Endometrium (tissue), 2 donors: ENCODE measurements around the gene SENP8.

ENCODE experiments used
- FAIRE-seq: peaks from 2 replicates; lab custom pipeline; 2012; peaks lifted over from hg19 to GRCh38; lab: Jason Lieb, UNC
- donor health status: control.
- donor health status: control.

SENP8 gene

GRCh38 chr15:72113347-72114031, 4.7 kb upstream of the SENP8 start:
- FAIRE-seq: no peak

- no peak for FAIRE-seq
These were observed 1.3 kb upstream of the SENP8 start for GRCh38 chr15:72116731-72117485.

- no peak for FAIRE-seq
These were observed 652 bp upstream of the SENP8 start for GRCh38 chr15:72117486-72118016.

DNA sequence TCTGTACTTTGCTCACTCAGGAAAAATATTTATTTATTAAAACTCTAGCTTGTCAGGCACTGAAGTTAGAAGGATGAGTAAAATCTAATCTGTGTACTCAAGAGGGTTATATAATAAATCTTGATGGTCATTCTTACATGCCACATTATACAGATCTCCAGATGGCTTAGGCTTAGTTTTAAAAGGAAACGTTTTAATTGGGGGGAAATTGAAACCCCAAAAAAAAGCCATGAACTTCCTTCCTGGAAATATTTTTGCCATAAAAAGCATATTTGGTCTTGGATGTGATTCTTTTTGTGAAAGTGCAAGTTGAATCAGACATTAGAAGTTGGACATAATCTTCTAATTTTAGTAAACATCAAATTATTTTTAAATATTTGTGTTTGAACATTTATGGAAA, 6.0 kb downstream of the SENP8 start:
- FAIRE-seq: no peak

DNA sequence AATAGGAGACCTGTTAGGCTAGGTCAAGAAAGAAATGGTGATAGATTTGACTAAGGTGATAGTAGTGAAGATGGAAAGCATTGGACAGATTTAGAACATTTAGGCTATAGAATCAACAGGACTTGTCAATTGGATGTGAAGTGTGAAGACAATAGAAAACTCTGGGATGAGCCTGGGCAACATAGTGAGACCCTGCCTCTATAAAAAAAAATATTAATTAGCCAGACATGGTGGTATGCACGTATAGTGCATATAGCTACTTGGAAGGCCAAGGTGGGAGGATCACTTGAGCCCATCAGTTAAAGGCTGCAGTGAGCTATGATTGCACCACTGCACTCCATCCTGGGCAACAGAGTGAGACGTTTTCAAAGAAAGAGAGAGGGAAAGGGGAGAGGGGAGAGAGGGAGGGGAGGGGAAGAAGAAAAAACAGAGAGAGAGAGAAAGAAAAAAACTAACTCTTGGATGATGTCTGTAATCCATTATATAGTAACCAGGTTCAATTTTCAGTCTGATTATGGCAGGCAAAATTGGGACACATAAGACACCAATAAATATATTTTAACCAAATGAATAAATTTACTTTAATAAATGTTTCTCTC, 9.6 kb downstream of the SENP8 start:
- no peak for FAIRE-seq

DNA sequence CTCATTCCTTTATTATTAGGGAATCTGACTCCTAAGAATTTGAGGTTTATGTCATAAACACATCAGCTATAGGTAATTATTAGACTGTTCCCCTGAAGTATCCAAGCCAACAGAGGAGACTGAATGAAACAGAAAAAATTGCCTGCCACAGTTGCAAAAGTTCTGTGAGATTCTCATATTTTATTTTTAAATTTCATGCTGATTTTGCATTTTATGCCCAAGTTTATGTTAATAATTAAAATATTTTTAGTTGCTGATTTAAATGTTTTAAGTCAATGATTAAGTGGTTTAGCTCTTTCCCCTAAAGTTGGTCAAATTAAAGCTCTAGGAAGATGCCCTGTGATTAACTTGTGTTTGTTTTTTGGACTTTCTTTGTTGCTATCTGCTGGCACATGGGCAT, 10.2 kb downstream of the SENP8 start:
- no peak for FAIRE-seq

- FAIRE-seq: peak; percentile 26
These were observed 12.1 kb downstream of the SENP8 start for GRCh38 chr15:72130272-72130671.

- no peak for FAIRE-seq
These were observed 13.7 kb downstream of the SENP8 start for GRCh38 chr15:72131922-72132321.

DNA sequence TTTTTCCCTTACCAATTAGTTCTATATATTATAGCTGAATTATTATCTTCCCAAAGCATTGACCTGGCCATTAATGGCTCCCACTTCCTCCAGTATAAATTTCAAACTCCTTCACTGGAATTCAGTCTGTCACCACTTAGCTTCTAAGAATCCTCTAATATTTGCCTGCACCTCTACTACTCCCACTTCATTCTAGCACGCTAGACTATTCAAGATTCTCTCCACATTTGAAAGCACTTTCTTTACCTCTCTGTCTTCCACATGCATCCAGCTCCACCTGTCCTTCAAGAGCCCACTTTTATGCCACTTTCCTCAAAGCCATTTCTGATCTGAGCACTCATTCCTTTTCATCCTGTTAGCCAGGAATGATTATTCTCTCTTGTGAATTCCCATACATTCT, 15.0 kb downstream of the SENP8 start:
- no peak for FAIRE-seq

GRCh38 chr15:72135719-72136118, 17.5 kb downstream of the SENP8 start:
- FAIRE-seq: no peak

GRCh38 chr15:72136170-72137051, 18.2 kb downstream of the SENP8 start:
- FAIRE-seq: no peak

GRCh38 chr15:72139667-72140066, 21.5 kb downstream of the SENP8 start:
- no peak for FAIRE-seq

- FAIRE-seq: no peak
These were observed 21.9 kb downstream of the SENP8 start for GRCh38 chr15:72140088-72140487.

DNA sequence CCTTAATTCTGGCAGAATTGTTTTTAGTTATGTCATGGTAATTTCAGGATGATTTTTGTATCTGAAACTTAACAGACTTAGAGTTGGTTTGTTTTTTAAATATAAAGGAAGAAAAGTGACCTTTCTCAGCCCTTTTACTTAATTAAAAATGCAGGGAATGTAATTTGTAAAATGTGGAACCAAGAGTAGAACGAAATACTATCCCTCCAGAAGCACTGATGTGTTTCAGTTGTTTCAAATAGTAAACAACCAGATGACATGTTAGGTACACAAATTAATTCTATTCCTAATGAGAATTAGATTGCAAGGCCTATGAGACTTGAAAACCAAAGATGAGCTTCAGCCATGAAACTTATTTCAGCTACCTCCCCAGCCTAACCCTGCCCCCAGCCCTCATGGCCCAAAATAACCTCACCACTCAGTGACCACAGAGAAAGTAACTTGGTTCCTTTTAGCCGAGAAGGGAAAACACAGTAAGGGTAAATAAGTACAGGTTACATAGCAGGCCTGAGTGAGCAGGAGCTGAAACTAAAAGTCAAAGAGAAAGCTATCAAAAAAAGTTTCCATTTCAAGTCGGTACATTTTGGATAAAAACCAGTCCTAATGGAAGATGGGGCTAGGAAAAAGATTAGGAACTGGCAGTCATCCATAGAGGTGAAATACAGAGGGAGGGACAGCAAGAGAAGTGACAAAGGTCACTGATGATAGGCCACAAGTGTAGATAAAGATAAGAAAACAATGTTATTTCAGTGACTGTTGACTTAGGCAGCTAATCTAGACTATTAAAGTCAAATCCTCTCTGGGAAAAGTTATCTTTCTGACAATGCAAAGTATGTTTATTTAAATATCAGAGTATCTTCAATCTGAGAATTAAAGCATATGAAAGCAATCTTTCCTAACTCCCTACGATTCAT, 23.2 kb downstream of the SENP8 start:
- no peak for FAIRE-seq

- FAIRE-seq: no peak
These were observed 28.0 kb downstream of the SENP8 start for GRCh38 chr15:72146221-72146620.

DNA sequence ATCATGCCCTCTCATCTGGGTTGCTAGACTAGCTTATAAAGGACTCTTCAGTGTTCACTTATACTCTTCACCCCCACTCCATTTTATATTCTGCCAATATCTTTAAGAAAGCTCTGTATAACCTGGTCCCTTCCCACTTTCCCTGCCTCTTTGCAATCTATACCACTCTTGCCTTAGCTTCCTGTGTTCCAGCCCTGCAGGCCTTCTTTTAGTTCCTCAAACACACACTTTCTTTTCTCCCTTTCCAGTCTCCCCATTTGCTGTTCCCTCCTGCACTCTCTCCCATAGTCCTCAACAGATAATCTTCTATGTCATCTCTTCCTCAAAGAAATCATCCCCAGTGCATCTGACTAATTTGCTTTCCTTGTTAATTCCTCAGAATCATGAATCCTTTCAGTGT, 28.7 kb downstream of the SENP8 start:
- FAIRE-seq: no peak

- no peak for FAIRE-seq
These were observed 29.2 kb downstream of the SENP8 start for GRCh38 chr15:72147418-72147817.

GRCh38 chr15:72153269-72154000, 35.2 kb downstream of the SENP8 start:
- FAIRE-seq: no peak

- FAIRE-seq: no peak
These were observed 36.1 kb downstream of the SENP8 start for GRCh38 chr15:72154316-72154715.

DNA sequence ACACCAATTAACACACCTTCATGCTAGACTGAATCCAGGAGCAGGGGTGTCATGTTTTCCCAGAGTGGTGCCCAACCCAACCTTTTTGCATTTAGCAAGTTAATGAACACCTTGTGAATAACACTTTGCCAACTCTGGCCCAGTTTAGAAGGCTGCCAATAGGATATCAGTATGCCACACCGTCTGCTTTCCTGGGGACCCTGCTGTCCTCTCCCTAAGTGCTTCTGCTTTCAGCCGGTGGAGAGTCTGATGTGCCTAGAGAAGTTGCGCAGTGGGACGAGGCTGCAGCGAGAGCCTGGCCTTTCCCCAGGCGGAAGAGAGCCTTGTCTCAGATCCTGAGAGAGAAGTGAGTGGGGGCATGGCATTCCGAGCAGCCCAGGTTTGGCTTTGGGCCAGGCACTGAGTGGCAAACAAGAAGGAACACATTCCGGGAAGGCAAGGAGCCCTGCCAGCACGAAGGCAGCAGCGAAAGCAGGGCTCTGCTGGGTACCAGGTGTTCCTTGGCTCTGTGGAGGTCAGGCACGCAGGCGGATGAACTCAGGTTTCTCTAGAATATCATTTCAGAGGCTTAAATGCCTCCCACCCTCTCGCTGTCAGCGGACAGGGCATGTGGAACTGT, 36.9 kb downstream of the SENP8 start:
- FAIRE-seq: no peak
